AG09319 (cell line): ENCODE results near the gene ATP8B2.
A peak's percentile ranks its signal among the peaks of the same experiment; 100 is the strongest.
"Not testable (repeated sequence)": the region's sequence is repeated elsewhere in the genome, so short reads cannot be mapped to it uniquely, and the experiment has no call there.

Experiments
- DNase-seq: peaks from one replicate; pipeline ENCODE4 v3.0.0-alpha.2; 2010; ENCODE audit warnings: low read depth; ENCODE audit errors: extremely low read depth
- TF ChIP-seq, protein P1 (sequence below): IDR thresholded peaks from 2 replicates; pipeline ENCODE4 v1.5.1; 2011; ENCODE audit warnings: low read depth, mild to moderate bottlenecking, inconsistent platforms, low read length, moderate library complexity

ATP8B2 gene

DNA sequence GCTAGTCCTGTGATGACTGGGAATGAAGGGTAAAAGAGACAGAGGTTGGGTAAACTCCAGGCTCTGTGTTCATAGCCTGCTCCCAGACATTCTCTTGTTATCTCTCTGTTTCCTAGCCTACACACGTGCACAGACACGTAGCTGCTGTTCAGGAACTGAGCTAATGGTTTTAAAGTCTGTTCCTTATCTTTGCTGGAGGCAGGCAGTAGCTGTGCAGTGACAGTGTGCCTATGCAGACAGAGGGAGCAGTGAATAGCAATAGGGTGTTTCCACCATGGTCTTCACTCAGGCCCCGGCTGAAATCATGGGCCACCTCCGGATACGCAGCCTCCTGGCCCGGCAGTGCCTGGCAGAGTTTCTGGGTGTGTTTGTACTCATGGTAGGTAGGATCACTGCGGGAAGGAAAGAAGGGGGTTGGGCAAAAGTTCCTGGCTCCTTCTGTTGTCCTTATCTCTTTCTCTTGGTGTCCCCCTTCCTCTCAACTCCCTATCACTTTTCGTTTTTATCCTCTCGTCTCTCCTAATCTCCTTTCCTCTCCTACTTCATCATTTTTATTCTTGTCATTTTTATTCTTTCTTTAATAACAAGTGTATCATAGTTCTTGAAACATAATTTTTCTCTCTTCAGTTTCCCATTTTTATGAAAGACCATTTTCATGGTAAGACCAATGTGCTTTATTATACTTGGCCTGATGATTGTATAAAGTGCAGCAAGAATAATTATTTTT, 4.3 kb upstream of the ATP8B2 start, which contains the start of gene AQP10:
TSS of gene AQP10 (plus strand) at position 212 of the 727 bp plus-strand sequence. CDS start at position 275, 63 bp downstream.
- no peak for DNase-seq
- TF ChIP-seq, protein P1, sequence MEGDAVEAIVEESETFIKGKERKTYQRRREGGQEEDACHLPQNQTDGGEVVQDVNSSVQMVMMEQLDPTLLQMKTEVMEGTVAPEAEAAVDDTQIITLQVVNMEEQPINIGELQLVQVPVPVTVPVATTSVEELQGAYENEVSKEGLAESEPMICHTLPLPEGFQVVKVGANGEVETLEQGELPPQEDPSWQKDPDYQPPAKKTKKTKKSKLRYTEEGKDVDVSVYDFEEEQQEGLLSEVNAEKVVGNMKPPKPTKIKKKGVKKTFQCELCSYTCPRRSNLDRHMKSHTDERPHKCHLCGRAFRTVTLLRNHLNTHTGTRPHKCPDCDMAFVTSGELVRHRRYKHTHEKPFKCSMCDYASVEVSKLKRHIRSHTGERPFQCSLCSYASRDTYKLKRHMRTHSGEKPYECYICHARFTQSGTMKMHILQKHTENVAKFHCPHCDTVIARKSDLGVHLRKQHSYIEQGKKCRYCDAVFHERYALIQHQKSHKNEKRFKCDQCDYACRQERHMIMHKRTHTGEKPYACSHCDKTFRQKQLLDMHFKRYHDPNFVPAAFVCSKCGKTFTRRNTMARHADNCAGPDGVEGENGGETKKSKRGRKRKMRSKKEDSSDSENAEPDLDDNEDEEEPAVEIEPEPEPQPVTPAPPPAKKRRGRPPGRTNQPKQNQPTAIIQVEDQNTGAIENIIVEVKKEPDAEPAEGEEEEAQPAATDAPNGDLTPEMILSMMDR, result no peak

DNA sequence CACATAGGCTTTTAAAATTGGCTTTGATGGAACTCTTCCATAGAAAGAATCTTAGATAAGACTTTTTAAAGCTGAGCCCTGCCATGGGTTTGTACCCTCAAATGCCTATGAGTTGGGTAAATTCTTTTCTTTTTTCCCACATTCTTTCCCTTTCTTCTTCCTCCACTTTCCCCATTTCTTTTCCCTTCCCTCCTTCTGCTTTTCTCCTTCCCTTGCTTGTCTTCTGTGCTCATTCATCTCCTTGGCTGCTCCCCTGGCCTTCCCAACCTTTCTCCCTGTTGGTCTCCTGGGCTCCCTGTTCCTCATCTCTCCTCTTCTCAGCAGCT, 3.8 kb upstream of the ATP8B2 start:
- not testable (repeated sequence) for DNase-seq

DNA sequence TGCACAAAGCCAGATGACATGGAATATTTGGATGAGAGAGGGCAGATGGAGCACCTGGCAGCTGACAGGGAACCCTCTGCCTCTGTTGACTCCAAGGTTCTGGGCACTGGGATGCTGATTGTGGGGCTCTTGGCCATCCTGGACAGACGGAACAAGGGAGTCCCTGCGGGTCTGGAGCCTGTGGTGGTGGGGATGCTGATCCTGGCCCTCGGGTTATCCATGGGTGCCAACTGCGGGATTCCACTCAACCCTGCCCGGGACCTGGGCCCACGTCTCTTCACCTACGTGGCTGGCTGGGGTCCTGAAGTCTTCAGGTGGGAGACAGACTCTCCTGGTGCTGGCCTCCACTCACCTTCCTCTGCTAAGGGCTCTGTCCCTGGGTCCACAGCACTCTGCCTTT, 1.8 kb upstream of the ATP8B2 start:
- no peak for DNase-seq
- TF ChIP-seq, protein P1, result no peak

DNA sequence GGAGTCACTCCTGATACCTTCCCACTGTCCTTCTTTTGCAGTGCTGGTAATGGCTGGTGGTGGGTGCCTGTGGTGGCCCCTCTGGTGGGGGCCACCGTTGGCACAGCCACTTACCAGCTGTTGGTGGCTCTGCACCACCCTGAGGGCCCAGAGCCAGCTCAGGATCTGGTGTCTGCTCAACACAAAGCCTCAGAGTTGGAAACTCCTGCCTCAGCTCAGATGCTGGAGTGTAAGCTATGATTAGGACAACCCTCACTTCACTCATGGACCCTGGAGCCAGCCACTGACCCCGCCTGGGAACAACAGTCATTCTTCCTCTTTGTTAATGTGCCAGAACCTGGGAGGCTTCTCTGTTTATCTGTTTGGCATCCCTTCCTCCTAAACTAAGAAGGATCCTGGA, 1.1 kb upstream of the ATP8B2 start:
- TF ChIP-seq, protein P1, result no peak
- no peak for DNase-seq

DNA sequence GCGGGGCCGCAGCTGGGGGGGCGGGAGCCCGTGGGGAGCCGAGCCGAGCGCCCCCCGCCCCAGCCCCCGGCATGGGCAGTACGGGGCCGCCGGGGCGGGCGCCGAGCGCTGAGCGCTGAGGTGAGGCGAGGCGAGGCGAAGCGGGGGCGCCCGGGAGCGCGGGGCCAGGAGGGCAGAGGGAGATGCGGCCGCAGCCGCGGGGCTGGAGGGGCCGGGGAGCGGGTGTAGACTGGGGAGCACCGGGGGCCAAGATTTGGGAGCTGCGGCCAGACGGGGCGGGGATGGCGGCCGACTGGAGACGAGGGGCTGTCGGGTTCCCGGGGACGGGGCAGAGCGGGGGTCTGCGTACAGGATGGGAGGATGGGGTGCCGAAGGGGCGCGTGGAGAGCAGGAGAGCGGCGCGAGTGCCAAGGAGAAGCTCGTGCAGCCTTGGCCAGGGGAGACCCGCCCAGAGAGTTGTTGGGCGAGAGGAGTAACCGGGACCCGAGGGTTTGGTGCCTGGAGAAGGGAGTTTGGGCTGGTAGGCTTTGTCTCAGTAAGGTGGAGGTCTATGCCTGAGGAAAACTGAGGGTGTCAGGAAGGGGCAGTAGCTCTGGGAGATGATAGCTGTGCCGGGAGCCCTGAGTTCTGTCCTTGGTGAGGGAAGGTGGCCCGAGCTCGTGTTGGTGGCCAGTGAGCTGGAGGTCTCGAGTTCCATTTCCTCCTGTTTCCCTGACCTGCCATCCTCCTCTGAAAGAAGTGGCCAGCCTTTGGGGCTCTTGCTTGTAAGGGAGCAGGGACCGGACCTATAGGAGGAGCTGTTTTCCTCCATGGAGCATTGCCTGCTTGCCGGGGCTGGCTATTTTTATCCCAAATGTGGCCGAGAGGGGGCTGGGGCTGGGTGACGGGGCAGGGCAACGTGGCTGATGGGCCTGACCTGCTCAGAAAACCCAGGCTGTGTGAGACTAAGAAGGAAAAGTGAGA, 539 bp downstream of the ATP8B2 start:
- peak; percentile 77 for DNase-seq

DNA sequence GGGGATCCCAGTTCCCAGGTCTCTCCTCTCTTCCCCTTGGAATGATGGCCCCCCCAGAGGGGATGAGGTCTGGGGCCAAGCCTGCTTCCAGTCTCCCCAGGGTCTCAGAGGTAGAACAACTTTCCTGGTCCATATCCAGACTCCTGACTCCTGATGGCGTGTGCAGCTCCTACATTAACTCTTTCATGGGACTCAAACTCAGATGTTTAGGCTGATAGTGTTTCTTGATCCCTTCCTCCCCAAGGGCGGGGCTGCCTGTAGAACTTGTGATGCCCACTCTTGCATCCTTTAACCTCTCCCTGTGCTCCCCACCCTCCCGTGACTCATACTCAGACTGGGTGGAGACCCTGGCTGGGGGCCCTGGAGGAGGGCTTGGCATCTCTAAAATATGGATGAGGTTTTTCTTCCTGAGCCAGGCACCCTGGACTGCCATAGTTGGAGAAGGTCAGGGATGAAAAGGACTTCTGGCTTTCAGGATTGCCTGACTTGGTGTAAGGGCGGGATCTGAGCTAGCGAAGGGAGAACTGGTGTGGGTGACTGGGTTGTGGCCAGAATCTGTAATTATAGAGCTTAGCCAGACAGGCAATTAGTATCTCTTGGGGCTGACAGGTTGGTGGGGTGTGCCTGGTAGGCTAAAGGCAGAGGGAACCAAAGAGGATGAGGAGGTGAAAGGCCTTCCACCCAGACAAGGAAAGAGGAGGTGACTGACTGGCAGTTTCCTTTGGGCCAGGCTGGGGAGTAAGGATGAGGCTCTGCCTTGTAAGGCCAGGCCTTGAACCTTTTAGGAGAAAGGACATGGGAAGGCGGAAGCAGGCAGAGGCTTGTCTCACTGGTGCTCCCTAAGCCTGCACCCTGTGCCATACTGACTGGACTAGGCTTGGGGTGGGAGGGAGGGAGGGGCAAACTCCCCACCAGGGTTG, 1.5 kb downstream of the ATP8B2 start:
- TF ChIP-seq, protein P1, result no peak

More for the DNA sequence above, 539 bp downstream of the ATP8B2 start:
- TF ChIP-seq, protein P1, result peak; percentile 78

More for the DNA sequence above, 1.5 kb downstream of the ATP8B2 start:
- peak; percentile 85 for DNase-seq
